Loucy (cell line): Measurements from ENCODE around the gene IVNS1ABP.

Experiments
- CTCF ChIP-seq: fragments of 200-600 bp; sonication (generic); conservative IDR thresholded peaks from 2 replicates; pipeline ENCODE4 v1.5.1; 2014; ENCODE audit warnings: mild to moderate bottlenecking, antibody characterized with exemption, low read length
- EZH2phosphoT487 ChIP-seq: fragments of 200-600 bp; IDR thresholded peaks from 2 replicates; pipeline ENCODE4 v1.6.1; 2018; ENCODE audit warnings: antibody characterized with exemption, mild to moderate bottlenecking, moderate library complexity, borderline replicate concordance

- TF ChIP-seq CTCF (no peak), EZH2phosphoT487 (no peak)
These were observed 67.0 kb downstream of the IVNS1ABP start for GRCh38 chr1:185250063-185250462.
